ENCODE results near the gene KCNJ9. TPM values are rescaled to one million over a fixed set of nuclear protein-coding genes. Genes with fewer than 3 reads are reported as not detected.
"Not testable (repeated sequence)": the region's sequence is repeated elsewhere in the genome, so short reads cannot be mapped to it uniquely, and the experiment has no call there.

KCNJ9 gene
- polyA plus RNA-seq, 1 donor from 2014 or later, result 8.0 TPM

- Histone ChIP-seq H3K27me3 (ENCODE audit: insufficient read depth, low read depth, low read length) (no peaks in the 10 kb centered on the region), H3K9me2 (ENCODE audit: insufficient read depth, low read length) (no peaks in the 10 kb centered on the region), H2AFZ (ENCODE audit: low read depth, low read length) (no peak overlapping the region), H3K9ac (ENCODE audit: low read length) (no peak overlapping the region), H3K27ac (ENCODE audit: low read length) (no peak overlapping the region), H3F3A (ENCODE audit: insufficient read depth, low read length, poor library complexity, severe bottlenecking) (no peaks in the 10 kb centered on the region), H4K20me1 (ENCODE audit: insufficient read depth) (no peaks in the 10 kb centered on the region), H3K79me2 (replicated peaks; ENCODE audit: insufficient read depth, low read length) (no peaks in the 10 kb centered on the region), H3K4me2 (ENCODE audit: low read length) (no peak overlapping the region), H3K4me3 (ENCODE audit: low read length) (no peak overlapping the region), H3K36me3 (ENCODE audit: insufficient read depth, low read length) (no peaks in the 10 kb centered on the region), H3K9me3 (ENCODE audit: low read length) (no peaks in the 10 kb centered on the region)
- TF ChIP-seq POLR2AphosphoS5 (IDR thresholded peaks at IDR 0.05), result no peak
- no peak for TF ChIP-seq TAF1 (IDR thresholded peaks at IDR 0.05; ENCODE audit: low read depth)
- TF ChIP-seq SMC3 (conservative IDR thresholded peaks at IDR 0.05; ENCODE audit: poor library complexity), result no peak
- TF ChIP-seq EZH2 (IDR thresholded peaks at IDR 0.05; ENCODE audit: borderline replicate concordance, insufficient read depth, low read length, poor library complexity, severe bottlenecking), result no peak
- no peak for TF ChIP-seq MXI1 (conservative IDR thresholded peaks at IDR 0.05; ENCODE audit: poor library complexity, severe bottlenecking)
- no peak for TF ChIP-seq REST (IDR thresholded peaks at IDR 0.05; ENCODE audit: borderline replicate concordance)
- no peak for TF ChIP-seq EP300 (conservative IDR thresholded peaks at IDR 0.05; ENCODE audit: poor library complexity, severe bottlenecking)
- TF ChIP-seq RAD21 (conservative IDR thresholded peaks at IDR 0.05), result no peak
- no peak for TF ChIP-seq CTCF (IDR thresholded peaks at IDR 0.05; ENCODE audit: poor library complexity, severe bottlenecking)
Measured at GRCh38 chr1:160124705-160125478, 43.6 kb downstream of the KCNJ9 start.

- Histone ChIP-seq H3K36me3 (ENCODE audit: insufficient read depth, low read length) (no peaks in the 10 kb centered on the region), H3K9me2 (ENCODE audit: insufficient read depth, low read length) (no peaks in the 10 kb centered on the region), H3F3A (ENCODE audit: insufficient read depth, low read length, poor library complexity, severe bottlenecking) (no peaks in the 10 kb centered on the region), H3K9me3 (ENCODE audit: low read length) (no peaks in the 10 kb centered on the region), H3K4me3 (ENCODE audit: low read length) (no peak overlapping the region), H4K20me1 (ENCODE audit: insufficient read depth) (no peaks in the 10 kb centered on the region), H3K9ac (ENCODE audit: low read length) (no peak overlapping the region), H3K27ac (ENCODE audit: low read length) (no peak overlapping the region), H3K4me2 (ENCODE audit: low read length) (no peak overlapping the region), H3K79me2 (replicated peaks; ENCODE audit: insufficient read depth, low read length) (no peaks in the 10 kb centered on the region), H3K27me3 (ENCODE audit: insufficient read depth, low read depth, low read length) (no peaks in the 10 kb centered on the region), H2AFZ (ENCODE audit: low read depth, low read length) (no peak overlapping the region)
- TF ChIP-seq MXI1 (conservative IDR thresholded peaks at IDR 0.05; ENCODE audit: poor library complexity, severe bottlenecking) (no peak), EP300 (conservative IDR thresholded peaks at IDR 0.05; ENCODE audit: poor library complexity, severe bottlenecking) (no peak), POLR2AphosphoS5 (IDR thresholded peaks at IDR 0.05) (no peak), EZH2 (IDR thresholded peaks at IDR 0.05; ENCODE audit: borderline replicate concordance, insufficient read depth, low read length, poor library complexity, severe bottlenecking) (no peak), RAD21 (conservative IDR thresholded peaks at IDR 0.05) (no peak), REST (IDR thresholded peaks at IDR 0.05; ENCODE audit: borderline replicate concordance) (no peak), SMC3 (conservative IDR thresholded peaks at IDR 0.05; ENCODE audit: poor library complexity) (no peak), CTCF (IDR thresholded peaks at IDR 0.05; ENCODE audit: poor library complexity, severe bottlenecking) (no peak), TAF1 (IDR thresholded peaks at IDR 0.05; ENCODE audit: low read depth) (no peak)
Measured at GRCh38 chr1:160125746-160126145, 44.4 kb downstream of the KCNJ9 start.

- H3K27ac ChIP-seq (ENCODE audit: low read length); H3K36me3 ChIP-seq (ENCODE audit: insufficient read depth, low read length); H3K4me3 ChIP-seq (ENCODE audit: low read length); H4K20me1 ChIP-seq (ENCODE audit: insufficient read depth); H3F3A ChIP-seq (ENCODE audit: insufficient read depth, low read length, poor library complexity, severe bottlenecking); H2AFZ ChIP-seq (ENCODE audit: low read depth, low read length); H3K79me2 ChIP-seq (replicated peaks; ENCODE audit: insufficient read depth, low read length); H3K9me3 ChIP-seq (ENCODE audit: low read length); H3K4me2 ChIP-seq (ENCODE audit: low read length); H3K27me3 ChIP-seq (ENCODE audit: insufficient read depth, low read depth, low read length); H3K9ac ChIP-seq (ENCODE audit: low read length); H3K9me2 ChIP-seq (ENCODE audit: insufficient read depth, low read length): not testable (repeated sequence)
Measured at GRCh38 chr1:160126342-160126741, 45.0 kb downstream of the KCNJ9 start.

Measured in neural cell (in vitro differentiated cells).